ENCODE measurements around the gene CLPTM1L.
"Not testable (repeated sequence)": the region's sequence is repeated elsewhere in the genome, so short reads cannot be mapped to it uniquely, and the experiment has no call there.

CLPTM1L gene

GRCh38 chr5:1311439-1312055, 33.4 kb downstream of the CLPTM1L start:
- DNase-seq, result no peak

DNA sequence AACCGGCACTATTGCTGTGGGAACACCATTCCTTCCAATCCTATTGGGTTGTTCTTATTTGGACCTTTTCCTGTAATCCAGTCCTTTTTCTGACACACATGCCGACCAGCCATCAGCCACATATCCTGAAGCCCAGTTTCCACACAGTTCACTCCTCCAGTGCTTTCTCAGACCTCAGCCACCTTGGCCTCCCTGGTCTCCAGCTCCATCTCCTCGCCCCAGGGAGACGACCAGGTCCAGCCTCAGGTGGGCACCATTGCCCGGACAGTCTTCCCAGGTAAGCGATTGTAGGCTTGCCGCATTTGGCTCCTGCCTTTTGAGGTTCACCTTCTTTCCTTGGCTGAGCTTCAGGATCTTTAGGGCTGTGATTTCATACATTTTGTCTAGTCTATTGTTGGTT, 34.8 kb downstream of the CLPTM1L start:
- no peak for DNase-seq

GRCh38 chr5:1304033-1304432, 40.9 kb downstream of the CLPTM1L start:
- no peak for DNase-seq

DNA sequence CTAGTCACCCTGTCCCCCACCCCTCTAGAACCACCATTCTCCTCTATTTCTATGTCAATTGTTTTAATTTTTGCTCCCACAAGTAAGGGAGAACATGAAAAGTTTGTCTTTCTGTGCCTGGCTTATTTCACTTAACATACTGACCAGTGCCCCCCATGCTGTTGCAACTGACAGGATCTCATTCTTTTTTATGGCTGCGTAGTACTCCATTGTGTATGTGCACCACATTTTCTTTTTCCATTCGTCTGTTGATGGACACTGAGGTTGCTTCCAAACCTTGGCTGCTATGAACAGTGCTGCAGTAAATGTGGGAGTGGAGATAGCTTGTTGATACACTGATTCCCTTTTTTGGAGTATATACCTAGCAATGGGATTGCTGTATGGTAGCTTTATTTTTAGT, 42.6 kb downstream of the CLPTM1L start:
- DNase-seq, result no peak

- no peak for DNase-seq
Observed at GRCh38 chr5:1300581-1301083, 44.3 kb downstream of the CLPTM1L start.

- DNase-seq, result no peak
Observed at GRCh38 chr5:1299961-1300360, 44.9 kb downstream of the CLPTM1L start.

DNA sequence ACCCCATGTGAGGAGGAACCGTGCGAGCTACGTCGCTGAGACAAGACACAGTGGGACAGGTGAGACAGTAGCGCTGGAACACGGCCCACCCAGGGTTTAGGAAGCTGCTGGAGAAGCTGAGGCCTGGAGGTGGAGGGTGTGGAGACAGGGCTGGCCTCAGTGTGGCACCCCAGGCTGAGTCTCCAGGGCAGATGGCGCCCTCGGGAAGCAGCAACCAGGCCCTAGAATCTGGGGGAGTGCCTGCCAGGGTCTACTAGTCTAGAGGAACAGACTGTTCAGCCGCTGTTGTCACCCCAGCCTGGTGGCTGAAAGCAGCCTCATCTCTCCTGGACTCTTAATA, 45.4 kb downstream of the CLPTM1L start:
- no peak for DNase-seq

DNA sequence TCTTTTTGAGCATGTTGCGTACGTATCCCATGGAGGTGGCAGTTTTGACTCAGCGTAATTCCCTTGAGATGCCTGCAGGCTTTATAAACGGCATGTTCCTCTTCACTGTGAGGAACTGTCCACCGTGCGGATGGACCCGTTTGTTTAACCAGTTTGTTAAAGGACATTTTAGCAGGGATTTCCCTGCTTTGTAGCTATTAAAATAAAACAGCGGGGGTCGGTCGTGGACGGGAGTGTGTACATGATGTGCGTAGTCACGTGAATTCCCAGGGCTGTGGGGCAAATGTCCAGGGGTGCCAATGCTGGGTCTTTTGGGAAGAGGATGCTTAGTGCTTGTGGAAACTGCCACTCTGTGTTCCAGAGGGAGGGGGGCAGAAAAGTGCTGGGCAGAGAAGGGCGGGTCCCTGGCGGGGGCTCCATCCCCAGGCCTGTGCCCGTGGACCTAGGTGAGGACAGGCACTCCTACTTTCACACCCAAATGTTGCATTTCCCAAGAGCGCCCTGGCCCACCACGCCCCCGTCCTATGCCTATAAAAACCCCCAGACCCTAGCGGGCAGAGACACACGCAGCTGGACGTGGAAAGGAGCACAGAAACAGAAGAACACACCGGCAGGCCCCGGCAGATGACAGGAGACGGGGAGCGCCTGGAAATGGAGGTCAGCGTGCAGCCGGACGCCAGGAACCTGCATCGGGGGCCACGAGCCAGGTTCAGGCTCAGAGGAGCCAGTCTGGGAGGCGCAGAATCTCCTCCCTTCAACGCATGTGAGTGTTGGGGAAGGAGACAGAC, 46.0 kb downstream of the CLPTM1L start:
- no peak for DNase-seq

DNA sequence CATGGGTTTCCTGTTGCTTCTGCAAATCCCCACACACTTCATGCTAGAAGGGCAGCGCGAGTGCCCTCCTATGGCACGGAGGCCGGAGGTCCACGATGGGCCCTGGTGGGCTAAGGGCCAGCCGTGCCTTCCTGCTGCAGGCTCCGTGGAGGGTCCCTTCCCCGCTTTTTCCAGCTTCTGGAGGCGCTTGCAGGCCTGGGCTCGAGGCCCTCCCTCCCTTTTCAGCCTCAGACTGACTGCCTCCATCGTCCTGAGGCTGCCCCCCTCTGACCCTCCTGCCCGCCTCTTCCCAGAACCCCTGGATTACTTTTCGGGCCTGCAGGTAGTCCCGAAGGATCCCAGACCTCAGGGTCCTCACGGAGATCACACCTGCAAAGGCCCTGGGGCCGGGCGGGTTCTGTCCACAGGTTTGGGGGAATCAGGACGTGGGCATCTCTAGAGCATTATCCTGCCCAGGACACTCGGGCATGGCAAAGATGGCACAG, 46.8 kb downstream of the CLPTM1L start:
- DNase-seq, result no peak

DNA sequence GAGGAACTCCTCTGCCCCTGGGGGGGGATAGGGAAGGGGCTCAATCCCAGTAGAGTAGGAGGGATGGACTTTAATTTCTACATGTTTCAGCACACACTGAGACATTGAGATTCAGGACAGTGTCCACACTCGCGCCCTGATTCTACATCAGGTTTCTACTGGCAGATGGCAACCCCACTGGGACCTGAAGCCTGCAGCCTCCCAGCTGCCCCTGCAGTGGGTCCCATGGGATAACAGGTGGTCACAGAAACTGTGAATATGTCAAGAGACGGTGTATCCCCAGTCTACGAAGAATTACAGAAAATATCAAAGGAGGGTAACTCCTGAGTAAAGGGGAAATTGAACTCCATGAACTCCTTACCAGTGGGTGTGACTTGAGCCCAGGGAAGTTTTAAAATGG, 47.7 kb downstream of the CLPTM1L start:
- DNase-seq, result no peak

GRCh38 chr5:1295650-1296037, 49.3 kb downstream of the CLPTM1L start:
- DNase-seq, result no peak

GRCh38 chr5:1294835-1295649, 49.9 kb downstream of the CLPTM1L start, which contains the start of gene TERT:
TSS of gene TERT (minus strand) at chr5:1295068. CDS start at chr5:1294989, 79 bp downstream.
- peak; percentile 87 to 93 for DNase-seq

GRCh38 chr5:1294206-1294834, 50.6 kb downstream of the CLPTM1L start:
- DNase-seq, result no peak

GRCh38 chr5:1293416-1294205, 51.3 kb downstream of the CLPTM1L start:
- DNase-seq, result no peak

DNA sequence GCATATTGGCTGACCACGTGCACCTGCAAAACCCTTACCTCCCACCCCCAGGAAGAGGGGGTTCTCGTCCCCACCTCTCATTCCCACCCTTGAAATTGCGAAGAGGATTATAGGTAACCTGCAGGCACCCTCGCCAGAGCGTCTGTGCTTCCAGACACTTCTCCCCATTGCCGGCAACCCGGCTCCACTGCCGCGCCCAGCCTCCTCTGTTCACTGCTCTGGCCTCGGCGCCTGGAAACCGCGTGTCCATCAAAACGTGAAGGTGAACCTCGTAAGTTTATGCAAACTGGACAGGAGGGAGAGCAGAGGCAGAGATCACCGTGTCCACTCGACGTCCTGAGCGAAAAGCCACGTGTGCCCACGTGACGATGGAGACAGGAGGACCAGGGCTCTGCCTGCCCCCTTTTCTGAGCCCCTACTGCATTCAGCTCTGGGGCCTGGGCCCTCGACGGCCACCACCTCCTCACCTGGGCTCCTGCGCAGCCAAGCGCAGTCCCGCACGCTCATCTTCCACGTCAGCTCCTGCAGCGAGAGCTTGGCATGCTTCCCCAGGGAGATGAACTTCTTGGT, 52.0 kb downstream of the CLPTM1L start:
- no peak for DNase-seq

DNA sequence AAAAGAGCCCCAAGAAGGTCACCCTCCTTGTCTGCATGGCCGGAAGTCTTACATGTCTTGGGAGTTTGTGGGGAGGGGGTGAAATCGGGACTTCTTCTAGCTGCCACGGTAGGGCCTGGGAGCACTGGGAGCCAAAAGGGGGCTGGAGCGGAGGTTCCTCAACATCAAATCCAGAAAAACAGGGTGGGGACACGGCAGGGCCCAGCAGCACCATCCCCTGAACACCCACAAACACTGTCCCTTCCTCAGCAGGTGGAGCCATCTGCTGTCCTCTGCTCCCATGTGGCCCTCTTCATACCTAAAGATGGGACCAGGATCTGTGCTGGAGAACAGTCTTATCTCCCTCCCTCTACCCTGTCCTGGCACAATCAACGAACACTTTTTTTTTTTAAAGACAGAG, 52.8 kb downstream of the CLPTM1L start:
- DNase-seq, result no peak

DNA sequence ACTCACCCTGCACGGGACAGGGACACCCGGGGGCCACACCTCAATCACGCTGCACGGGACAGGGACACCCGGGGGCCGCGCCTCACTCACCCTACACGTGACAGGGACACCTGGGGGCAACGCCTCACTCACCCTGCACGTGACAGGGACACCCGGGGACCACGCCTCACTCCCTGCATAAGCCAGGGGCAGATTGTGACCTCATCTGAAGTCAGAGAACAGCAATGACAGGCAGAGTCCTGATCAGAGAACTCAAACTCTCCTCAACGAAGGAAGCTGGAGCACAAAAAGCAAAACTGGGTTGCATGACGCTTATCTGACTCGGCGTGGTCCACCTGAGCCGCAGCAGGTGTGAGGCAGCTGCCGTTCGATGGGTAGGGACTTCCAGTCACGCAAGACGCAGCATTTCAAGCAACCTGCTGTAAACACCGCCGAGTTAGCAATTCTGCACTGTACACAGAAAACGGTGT, 53.3 kb downstream of the CLPTM1L start:
- DNase-seq, result no peak

GRCh38 chr5:1290956-1291355, 53.9 kb downstream of the CLPTM1L start:
- not testable (repeated sequence) for DNase-seq

DNA sequence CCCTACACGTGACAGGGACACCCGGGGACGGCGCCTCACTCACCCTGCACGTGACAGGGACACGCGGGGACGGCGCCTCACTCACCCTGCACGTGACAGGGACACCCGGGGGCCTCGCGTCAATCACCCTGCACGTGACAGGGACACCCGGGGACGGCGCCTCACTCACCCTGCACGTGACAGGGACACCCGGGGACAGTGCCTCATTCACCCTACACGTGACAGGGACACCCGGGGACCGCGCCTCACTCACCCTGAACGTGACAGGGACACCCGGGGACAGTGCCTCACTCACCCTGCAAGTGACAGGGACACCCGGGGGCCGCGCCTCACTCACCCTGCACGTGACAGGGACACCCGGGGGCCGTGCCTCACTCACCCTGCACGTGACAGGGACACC, 55.3 kb downstream of the CLPTM1L start:
- DNase-seq, result not testable (repeated sequence)

- DNase-seq, result no peak
Observed at GRCh38 chr5:1288439-1289335, 56.2 kb downstream of the CLPTM1L start.
